OCI-LY1 (cell line): ENCODE results near the gene HMCN2.

Experiments
- CTCF ChIP-seq: fragments of 200-600 bp; sonication (generic), shearing (Covaris generic); IDR thresholded peaks from 2 replicates; pipeline ENCODE4 v1.5.1; 2017; ENCODE audit warnings: mild to moderate bottlenecking, antibody characterized with exemption, low read length, moderate library complexity, mixed read lengths
- EZH2 ChIP-seq: fragments of 200-600 bp; sonication (generic), shearing (Covaris generic); IDR thresholded peaks from 2 replicates; pipeline ENCODE4 v1.8.0; 2017; ENCODE audit warnings: borderline replicate concordance, mixed run types, mild to moderate bottlenecking, antibody characterized with exemption, low read length, moderate library complexity, mixed read lengths

GRCh38 chr9:130458027-130458803 lies 192.7 kb downstream of the HMCN2 start:
- TF ChIP-seq CTCF (no peak), EZH2 (no peak)
